Activated T-cell treated with anti-CD3 and anti-CD28 coated beads for 1 hour (primary cell): ENCODE results near the gene MED20.
"Not testable (repeated sequence)": the region's sequence is repeated elsewhere in the genome, so short reads cannot be mapped to it uniquely, and the experiment has no call there.

ENCODE experiments used
- DNase-seq: peaks from one replicate; pipeline ENCODE4 v3.0.0-alpha.2; 2020; ENCODE audit warnings: low read depth

MED20 gene, protein sequence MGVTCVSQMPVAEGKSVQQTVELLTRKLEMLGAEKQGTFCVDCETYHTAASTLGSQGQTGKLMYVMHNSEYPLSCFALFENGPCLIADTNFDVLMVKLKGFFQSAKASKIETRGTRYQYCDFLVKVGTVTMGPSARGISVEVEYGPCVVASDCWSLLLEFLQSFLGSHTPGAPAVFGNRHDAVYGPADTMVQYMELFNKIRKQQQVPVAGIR

GRCh38 chr6:41920921-41921711 is at the start of gene MED20, which contains the start of gene BYSL:
MED20 (minus strand) TSS chr6:41921139; CDS start chr6:41921018, 121 bp downstream.
BYSL (plus strand) TSS chr6:41921499; CDS start chr6:41921563, 64 bp downstream.
- peak; percentile 95 for DNase-seq

DNA sequence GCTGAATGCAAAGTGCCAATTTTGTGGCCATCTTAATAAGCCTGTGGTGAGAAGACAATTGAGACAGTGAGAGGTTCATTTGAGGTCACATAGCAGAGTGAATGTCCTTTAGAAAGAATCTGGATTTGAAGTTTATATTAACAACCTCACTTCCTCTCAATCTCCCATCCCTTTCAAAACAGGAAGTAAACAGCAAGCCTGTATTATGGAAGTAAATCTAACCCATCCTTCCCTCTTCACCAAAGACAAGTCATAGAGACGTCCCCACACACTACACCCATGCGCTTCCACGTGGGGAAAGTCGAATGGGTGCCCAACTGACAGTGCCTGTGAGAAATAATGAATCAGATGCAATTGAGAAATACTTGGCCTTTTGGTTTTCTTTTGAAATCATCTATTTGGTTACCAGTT is 49.5 kb upstream of the MED20 start:
- no peak for DNase-seq

DNA sequence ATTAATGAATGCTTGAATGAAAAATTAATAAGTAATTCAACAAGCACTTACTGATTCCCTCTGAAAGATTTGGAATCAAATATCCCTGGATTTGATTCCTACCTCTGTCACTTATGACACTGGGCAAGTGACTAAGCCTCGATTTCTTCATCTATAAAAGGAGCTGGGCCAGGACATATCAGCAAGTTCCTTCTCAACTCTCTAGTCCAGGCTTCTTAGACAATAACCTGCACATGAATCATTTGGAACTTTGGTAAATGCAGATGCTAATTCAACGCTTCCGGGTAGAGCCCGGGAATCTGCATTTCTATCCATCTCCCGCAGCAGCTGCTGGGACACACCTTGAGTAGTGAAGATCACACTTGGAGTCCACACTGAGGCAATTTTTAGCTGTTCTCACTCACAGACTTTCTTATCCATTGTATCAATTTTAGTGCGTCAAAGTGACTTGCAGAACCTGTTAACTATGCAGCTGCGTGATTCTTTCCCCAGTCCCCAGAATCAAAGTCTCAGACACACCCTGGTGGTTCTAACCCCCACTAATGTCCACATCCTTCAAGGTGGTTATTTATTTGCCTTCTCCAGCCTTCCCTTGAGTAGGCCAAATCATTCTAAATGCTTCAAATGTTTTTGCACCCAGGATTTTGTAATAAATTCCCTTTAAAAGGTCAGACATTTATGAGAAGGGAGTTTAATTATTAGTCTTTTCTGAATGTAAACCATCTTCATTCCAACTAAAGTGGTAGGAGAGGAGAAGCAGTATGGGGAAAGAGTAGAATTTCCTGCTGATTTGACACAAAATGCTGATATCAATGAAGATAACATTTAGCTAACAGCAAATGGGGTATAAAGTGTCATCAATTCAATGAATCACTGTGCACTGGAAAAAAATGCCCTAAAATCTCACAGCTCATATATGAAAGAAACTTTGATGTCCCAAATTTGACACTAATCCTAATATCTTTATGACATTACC is 46.7 kb upstream of the MED20 start:
- no peak for DNase-seq

- no peak for DNase-seq
Measured at GRCh38 chr6:41966961-41967311, 46.0 kb upstream of the MED20 start.

DNA sequence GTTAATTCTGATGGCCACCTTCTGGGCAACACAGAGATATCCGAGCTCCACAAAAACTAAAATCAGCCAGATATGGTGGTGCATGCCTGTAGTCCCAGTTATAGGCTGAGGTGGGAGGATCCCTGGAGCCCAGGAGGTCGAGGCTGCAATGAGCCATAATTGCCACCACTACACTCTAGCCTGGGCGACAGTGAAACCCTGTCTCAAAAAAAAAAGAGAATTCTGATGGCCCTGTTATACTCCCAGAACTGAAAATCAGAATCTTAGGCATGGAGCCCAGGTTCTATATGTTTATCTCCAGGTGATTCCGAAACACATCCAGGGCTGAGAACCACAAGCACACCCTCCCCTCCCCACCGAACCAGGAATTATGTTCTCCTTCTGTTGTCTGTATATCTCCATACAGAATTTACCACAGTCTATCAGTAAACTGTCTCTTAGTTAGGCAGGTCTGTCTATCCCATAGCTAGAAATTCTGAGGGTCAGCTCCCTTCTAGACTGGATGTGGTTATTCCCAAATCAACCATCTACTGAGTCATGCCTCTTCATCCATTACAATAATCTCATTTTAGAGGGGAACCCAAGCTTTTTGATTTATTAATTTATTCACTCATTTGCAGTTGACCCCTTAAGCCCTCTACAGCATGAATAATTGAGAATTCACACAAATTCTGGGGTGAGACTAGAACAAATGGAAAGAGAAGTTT is 45.4 kb upstream of the MED20 start:
- no peak for DNase-seq

- DNase-seq, result no peak
Measured at GRCh38 chr6:41965429-41966213, 44.7 kb upstream of the MED20 start.

- DNase-seq, result no peak
Measured at GRCh38 chr6:41964201-41964887, 43.4 kb upstream of the MED20 start.

- DNase-seq, result no peak
Measured at GRCh38 chr6:41963371-41963770, 42.4 kb upstream of the MED20 start.

DNA sequence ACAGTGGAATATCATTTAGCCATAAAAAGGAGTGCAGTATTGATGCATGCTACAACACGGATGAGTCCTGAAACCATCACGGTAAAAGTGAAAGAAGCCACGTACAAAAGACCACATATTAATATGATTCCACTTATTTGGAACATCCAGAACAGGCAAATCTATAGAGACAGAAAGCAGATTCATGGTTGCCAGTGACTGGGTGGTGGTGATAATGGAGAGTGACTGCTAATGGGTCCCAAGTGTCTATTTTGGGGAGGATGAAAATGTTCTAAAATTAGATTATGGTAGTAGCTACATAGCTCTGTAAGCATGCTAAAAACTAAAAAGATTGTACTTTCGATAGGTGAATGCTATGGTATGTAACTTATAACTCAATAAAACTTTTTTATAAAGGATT is 39.1 kb upstream of the MED20 start:
- no peak for DNase-seq

DNA sequence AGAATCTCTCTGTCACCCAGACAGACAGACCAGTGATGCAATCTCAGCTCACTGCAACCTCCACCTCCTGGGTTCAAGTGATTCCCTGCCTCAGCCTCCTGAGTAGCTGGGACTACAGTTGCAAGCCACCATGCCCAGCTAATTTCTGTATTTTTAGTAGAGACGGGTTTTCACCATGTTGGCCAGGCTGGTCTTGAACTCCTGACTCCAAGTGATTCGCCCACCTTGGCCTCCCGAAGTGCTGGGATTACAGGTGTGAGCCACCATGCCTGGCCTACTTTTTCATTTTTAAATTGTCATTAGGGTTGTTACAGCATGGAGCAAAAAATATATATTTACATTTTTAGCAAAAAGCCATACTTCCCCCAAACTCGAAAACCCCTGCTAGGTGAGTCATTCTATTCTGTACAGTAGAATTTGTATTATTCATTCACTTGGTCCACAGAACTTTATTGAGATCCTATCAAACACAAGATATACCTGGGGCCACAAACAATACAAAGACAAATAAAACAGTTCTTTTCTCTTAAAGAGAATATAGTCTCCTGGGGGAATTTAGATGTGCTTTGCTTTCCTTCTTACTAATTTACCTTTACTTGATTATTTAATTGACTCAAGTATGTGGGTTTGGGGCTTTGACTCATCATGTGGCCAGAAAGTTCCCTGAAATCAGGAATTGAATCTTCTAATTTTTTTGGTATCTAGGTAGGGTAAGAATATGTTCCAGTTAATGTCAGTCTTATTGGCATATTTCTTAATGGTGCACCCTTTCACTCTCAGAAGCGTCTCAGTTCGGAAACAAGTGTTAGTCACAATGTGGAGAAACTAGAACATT is 37.3 kb upstream of the MED20 start:
- DNase-seq, result no peak

DNA sequence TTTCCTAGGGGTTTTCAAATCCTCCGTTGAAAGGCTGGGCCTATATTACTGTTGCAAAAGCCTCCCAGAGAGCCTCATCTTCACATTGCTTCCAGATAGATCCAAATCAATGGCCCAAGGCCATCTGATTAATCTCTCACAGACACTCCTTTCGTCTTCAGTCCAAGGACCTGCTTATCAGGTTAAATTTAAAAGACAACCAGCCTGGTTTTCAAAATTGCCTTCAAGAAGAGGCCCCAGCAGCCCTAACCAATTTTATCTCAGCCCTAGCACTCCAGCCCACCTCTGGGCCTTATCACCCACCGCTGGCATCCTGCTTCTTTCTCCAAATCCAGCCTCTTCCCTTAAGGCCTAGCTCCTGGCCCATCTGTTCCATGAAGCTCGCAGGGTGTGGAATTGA is 36.2 kb upstream of the MED20 start:
- DNase-seq, result no peak

DNA sequence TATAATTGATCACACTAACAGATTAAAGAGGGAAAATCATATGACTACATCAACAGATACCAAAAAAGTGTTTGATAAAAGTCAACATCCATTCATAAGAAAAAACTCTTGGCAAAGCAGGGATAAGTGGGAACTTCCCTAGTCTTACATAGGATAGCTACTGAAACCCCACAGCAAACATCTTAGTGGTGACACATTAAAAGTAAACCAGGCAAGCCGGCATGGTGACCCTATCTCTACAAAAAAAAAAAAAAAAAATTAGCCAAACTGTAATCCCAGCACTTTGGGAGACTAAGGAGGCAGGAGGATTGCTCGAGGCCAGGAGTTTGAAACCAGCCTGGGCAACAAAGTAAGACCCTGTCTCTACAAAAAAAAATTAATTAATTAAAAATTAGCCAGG is 34.5 kb upstream of the MED20 start:
- no peak for DNase-seq

GRCh38 chr6:41954668-41955067 is 33.7 kb upstream of the MED20 start:
- no peak for DNase-seq

- no peak for DNase-seq
Measured at GRCh38 chr6:41947581-41948220, 26.8 kb upstream of the MED20 start.

GRCh38 chr6:41943456-41943855 is 22.5 kb upstream of the MED20 start:
- DNase-seq, result no peak

- not testable (repeated sequence) for DNase-seq
Measured at GRCh38 chr6:41942882-41943281, 21.9 kb upstream of the MED20 start.

GRCh38 chr6:41942067-41942851 is 21.3 kb upstream of the MED20 start:
- DNase-seq, result no peak
